Smooth muscle cell (in vitro differentiated cells): Measurements from ENCODE around the gene ADAMTS2. TPM values are rescaled to one million over a fixed set of nuclear protein-coding genes. Genes with fewer than 3 reads are reported as not detected.

Experiments
- DNase-seq: peaks from one replicate; lab custom pipeline; 2025; ENCODE audit not compliant: unreplicated experiment; lab: John Stamatoyannopoulos, UW
- H2AFZ ChIP-seq: fragments of 200-600 bp; sonication (generic); 2 replicates; pipeline ENCODE4 v1.6.0; 2016; ENCODE audit warnings: antibody characterized with exemption, low read depth, mild to moderate bottlenecking
- H3F3A ChIP-seq: fragments of 200-600 bp; sonication (generic); 2 replicates; pipeline ENCODE4 v1.6.0; 2017; ENCODE audit warnings: antibody characterized with exemption, low read depth
- H3K27ac ChIP-seq: fragments of 200-600 bp; sonication (generic); 2 replicates; pipeline ENCODE4 v1.5.1; 2016; ENCODE audit warnings: low read depth, mild to moderate bottlenecking
- H3K27me3 ChIP-seq: fragments of 200-600 bp; sonication (generic); 2 replicates; pipeline ENCODE4 v1.6.1; 2016; ENCODE audit warnings: low read depth, mild to moderate bottlenecking
- H3K36me3 ChIP-seq: fragments of 200-600 bp; sonication (generic); 2 replicates; pipeline ENCODE4 v1.5.1; 2016; ENCODE audit warnings: low read depth
- H3K4me1 ChIP-seq: fragments of 200-600 bp; sonication (generic); 2 replicates; pipeline ENCODE4 v1.5.1; 2016; ENCODE audit warnings: low read depth
- H3K4me2 ChIP-seq: fragments of 200-600 bp; sonication (generic); 2 replicates; pipeline ENCODE4 v1.6.0; 2016; ENCODE audit warnings: mild to moderate bottlenecking
- H3K4me3 ChIP-seq: fragments of 200-600 bp; sonication (generic); 2 replicates; pipeline ENCODE4 v1.5.1; 2016; ENCODE audit warnings: mild to moderate bottlenecking
- H3K79me2 ChIP-seq: fragments of 200-600 bp; sonication (generic); 2 replicates; pipeline ENCODE4 v1.6.0; 2016; ENCODE audit warnings: low read depth, mild to moderate bottlenecking
- H3K9ac ChIP-seq: fragments of 200-600 bp; sonication (generic); 2 replicates; pipeline ENCODE4 v1.6.0; 2016; ENCODE audit warnings: low read depth
- H3K9me3 ChIP-seq: fragments of 200-600 bp; sonication (generic); replicated peaks from 2 replicates; pipeline ENCODE4 v1.5.1; 2016; ENCODE audit warnings: low read depth
- H4K20me1 ChIP-seq: fragments of 200-600 bp; sonication (generic); 2 replicates; pipeline ENCODE4 v1.6.0; 2016; ENCODE audit warnings: low read depth
- CTCF ChIP-seq: fragments of 200-600 bp; sonication (generic); IDR thresholded peaks from 2 replicates; pipeline ENCODE4 v1.5.1; 2017; ENCODE audit warnings: borderline replicate concordance, mild to moderate bottlenecking, antibody characterized with exemption; ENCODE audit not compliant: insufficient read depth, poor library complexity, severe bottlenecking
- WGBS: methylation state at CpG from one replicate; pipeline ENCODE4 v1.1.7; 2016; ENCODE audit warnings: low lambda C conversion rate; 5-methylcytosine and 5-hydroxymethylcytosine counted together
- polyA plus RNA-seq: library from polyadenylated mRNA; unstranded; fragments of >200 nt; fragmentation: Nextera tagmentation; extraction: Ambion mirVana; gene quantifications from 2 replicates; pipeline ENCODE4 v1.2.1, GENCODE V29; 2016
- total RNA-seq: library from RNA; depleted of rRNA; stranded (reverse); fragments of >200 nt; gene quantifications from 2 replicates; pipeline ENCODE4 v1.2.3, GENCODE V29; 2014

ADAMTS2 gene
- total and polyA plus RNA-seq, 2 experiments from 2014 or later: 22.8 to 37.5 TPM

- 95% methylated on average over 5 of the region's 5 CpGs for WGBS
- Histone ChIP-seq H3K4me3 (no peak overlapping the region), H4K20me1 (no peaks in the 10 kb centered on the region), H2AFZ (no peak overlapping the region), H3K27ac (no peak overlapping the region), H3K9me3 (no peaks in the 10 kb centered on the region), H3K36me3 (no peaks in the 10 kb centered on the region), H3K79me2 (no peaks in the 10 kb centered on the region), H3K27me3 (no peaks in the 10 kb centered on the region), H3K4me1 (no peaks in the 10 kb centered on the region), H3K9ac (no peak overlapping the region), H3F3A (no peaks in the 10 kb centered on the region), H3K4me2 (no peak overlapping the region)
- DNase-seq: no peak
- no peak for TF ChIP-seq CTCF
Observed at GRCh38 chr5:179253730-179254129, 91.5 kb downstream of the ADAMTS2 start.

DNA sequence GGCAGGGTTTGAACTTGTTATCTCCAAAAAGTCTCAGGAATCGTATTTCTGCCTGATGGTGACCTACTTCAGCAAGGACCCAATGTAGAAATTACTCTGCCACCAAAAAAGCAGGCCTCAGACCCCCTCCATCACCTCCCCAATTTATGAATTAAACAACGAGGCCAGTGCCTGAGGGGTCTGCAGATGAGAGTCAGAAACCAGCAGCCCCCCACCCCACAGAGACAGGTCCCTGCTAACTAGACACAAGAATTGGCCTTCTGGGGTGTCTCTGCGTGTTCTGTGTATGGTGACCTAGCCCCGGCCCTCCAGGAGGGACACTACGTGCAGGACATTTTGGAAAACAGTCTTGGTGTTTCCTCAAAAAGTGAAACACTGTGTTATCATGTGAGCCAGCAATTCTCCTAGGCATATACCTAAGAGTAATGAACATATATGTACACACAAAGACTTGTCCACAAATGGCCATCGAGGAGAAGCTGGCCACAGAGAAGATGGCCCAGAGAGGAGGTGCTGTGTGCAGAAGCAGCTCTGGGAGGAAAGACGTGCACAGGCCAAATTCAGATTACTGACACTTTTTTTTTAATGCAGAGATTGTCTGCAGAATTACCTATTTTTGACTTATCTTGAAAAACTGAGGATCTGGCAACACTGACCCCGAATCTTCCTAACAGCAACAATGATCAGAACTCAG, 93.8 kb downstream of the ADAMTS2 start:
- no peaks in the 10 kb centered on the region for H3K27me3 ChIP-seq
- no peak overlapping the region for H3K4me3 ChIP-seq
- no peak overlapping the region for H3K9ac ChIP-seq
- no peaks in the 10 kb centered on the region for H3K79me2 ChIP-seq
- TF ChIP-seq CTCF: no peak
- no peak overlapping the region for H2AFZ ChIP-seq
- H3K9me3 ChIP-seq: no peaks in the 10 kb centered on the region
- H3K36me3 ChIP-seq: no peaks in the 10 kb centered on the region
- H3K4me1 ChIP-seq: no peaks in the 10 kb centered on the region
- H3K4me2 ChIP-seq: no peak overlapping the region
- H3F3A ChIP-seq: no peaks in the 10 kb centered on the region
- H4K20me1 ChIP-seq: no peaks in the 10 kb centered on the region
- DNase-seq: no peak
- H3K27ac ChIP-seq: no peak overlapping the region
- 93% methylated on average over 8 of the region's 8 CpGs for WGBS

DNA sequence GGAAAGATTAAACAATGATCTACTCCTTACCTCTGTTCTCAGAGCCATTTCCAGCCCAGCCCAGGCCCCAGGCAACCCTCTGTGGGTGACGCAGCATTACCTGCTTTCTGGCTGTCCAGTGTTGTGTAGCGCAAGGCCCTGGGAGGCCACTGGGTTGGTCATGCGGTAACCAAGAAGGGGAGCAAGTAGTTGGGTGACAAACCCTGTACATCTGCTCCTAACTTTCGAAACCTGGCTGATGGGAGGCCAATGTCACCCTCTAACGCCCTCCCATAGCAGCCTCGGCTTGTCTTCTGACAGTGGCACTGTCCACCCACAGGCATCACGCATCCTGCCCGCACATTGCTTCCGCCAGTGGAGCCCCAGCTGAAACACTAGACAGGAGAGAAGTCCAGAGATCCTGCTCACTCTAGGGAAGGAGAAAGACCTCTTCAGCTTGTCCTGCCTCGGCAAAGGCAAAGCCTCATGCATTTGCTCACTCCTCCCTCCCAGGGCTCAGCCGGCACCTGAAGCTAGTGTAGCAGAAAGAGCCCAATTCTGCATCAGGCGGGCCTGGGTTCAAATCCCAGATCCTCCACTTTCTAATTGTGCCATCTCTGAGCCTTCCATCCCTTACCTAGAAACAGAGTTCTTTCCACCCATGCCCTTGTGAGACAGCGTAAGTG, 94.6 kb downstream of the ADAMTS2 start:
- H4K20me1 ChIP-seq: no peaks in the 10 kb centered on the region
- H3K79me2 ChIP-seq: no peaks in the 10 kb centered on the region
- no peak overlapping the region for H3K9ac ChIP-seq
- H3K27me3 ChIP-seq: no peaks in the 10 kb centered on the region
- DNase-seq: no peak
- no peak for TF ChIP-seq CTCF
- no peak overlapping the region for H3K27ac ChIP-seq
- H3K4me1 ChIP-seq: no peaks in the 10 kb centered on the region
- no peaks in the 10 kb centered on the region for H3K36me3 ChIP-seq
- H3F3A ChIP-seq: no peaks in the 10 kb centered on the region
- H2AFZ ChIP-seq: no peak overlapping the region
- no peak overlapping the region for H3K4me3 ChIP-seq
- H3K4me2 ChIP-seq: no peak overlapping the region
- H3K9me3 ChIP-seq: no peaks in the 10 kb centered on the region
- 95% methylated on average over 13 of the region's 13 CpGs for WGBS
